Mesenteric fat pad (tissue), 1 donor: ENCODE measurements around the gene TMC1. TPM values are rescaled to one million over a fixed set of nuclear protein-coding genes. Genes with fewer than 3 reads are reported as not detected.
"Not testable (repeated sequence)": the region's sequence is repeated elsewhere in the genome, so short reads cannot be mapped to it uniquely, and the experiment has no call there.

ENCODE experiments used
- DNase-seq: peaks from one replicate; pipeline ENCODE4 v3.0.0-alpha.2; 2020; ENCODE audit warnings: low spot score
- total RNA-seq: library from RNA; stranded (reverse); fragmentation: NEBNext Ultra II Directional; extraction: Animal tissue kit (Norgen Biotek cat#: 25700); gene quantifications from one replicate; pipeline ENCODE4 v1.2.1, GENCODE V29; 2021
- donor health status: DM: yes; HTN: yes; CAD: no.

TMC1 gene
- total RNA-seq, 1 donor from 2014 or later, result 0.48 TPM

- no peak for DNase-seq
These were observed 336.9 kb downstream of the TMC1 start for GRCh38 chr9:72858089-72858912.

DNA sequence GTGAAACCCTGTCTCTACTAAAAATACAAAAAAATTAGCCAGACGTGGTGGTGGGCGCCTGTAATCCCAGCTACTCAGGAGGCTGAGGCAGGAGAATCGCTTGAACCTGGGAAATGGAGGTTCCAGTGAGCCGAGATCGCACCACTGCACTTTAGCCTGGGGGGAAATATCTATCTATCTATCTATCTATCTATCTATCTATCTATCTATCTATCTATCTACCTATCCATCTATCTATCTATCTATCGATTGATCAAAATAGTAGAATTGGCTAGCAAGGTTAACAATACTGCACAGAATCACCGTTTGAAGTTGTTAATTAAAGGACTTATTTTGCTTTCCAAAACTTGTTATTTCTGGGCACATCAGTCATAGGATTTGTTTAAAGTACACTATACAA, 341.4 kb downstream of the TMC1 start:
- DNase-seq, result not testable (repeated sequence)

GRCh38 chr9:72863456-72864094, 342.2 kb downstream of the TMC1 start:
- DNase-seq, result no peak

- DNase-seq, result no peak
These were observed 342.9 kb downstream of the TMC1 start for GRCh38 chr9:72864327-72864726.

DNA sequence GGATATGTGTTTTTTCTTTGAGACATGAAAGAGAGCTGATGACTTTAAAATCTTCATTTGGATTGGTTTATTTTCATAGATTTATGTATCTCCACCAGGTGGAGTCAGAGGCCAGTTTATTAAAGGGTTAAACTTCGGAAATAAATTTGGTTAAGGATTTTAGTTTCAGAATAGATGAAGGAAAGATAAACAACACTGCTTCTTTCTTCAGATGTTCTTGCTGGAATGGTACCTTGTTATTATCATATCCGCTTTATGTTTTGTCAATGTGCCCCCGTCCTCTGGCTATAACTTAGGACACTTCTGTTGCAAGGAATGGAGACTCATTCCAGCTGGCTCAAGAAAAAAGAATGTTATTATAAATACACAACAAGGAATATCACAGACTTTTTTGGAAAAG, 350.3 kb downstream of the TMC1 start:
- no peak for DNase-seq

GRCh38 chr9:72872718-72873117, 351.3 kb downstream of the TMC1 start:
- no peak for DNase-seq

GRCh38 chr9:72873456-72873855, 352.0 kb downstream of the TMC1 start:
- no peak for DNase-seq

- no peak for DNase-seq
These were observed 352.9 kb downstream of the TMC1 start for GRCh38 chr9:72874344-72874743.

- DNase-seq, result no peak
These were observed 353.8 kb downstream of the TMC1 start for GRCh38 chr9:72875221-72875620.

GRCh38 chr9:72880821-72881220, 359.4 kb downstream of the TMC1 start:
- no peak for DNase-seq

DNA sequence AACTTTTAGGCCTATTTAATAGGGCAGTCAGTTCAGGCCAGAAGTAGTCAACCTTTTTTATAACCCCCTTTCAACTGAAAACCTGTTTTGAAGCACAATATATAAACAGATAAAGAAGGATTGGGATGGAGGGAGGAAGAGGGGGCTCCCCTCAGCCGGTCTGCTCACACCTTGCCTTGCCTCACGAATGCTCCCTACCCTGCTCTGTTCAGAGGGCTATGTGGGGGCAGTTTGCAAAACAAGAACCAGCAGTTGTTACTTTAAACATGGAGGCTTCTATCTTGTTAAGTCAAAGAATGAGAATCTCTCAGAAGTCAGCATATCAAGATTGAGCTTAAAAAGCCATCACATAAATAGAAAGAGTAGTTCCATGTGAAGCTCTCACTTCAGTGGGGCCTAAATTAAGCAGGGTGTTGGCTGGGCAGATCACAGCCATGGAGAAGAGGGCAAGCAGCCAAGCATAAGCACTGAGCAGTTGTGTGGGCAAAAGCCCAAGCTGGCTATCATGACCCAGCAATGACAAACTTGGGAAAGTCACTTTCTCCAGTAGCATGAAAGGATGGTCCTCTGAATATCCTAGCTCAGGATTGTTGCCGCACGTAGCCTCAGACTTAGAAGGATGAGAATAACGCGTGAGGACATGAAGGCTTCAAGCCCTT, 360.8 kb downstream of the TMC1 start:
- no peak for DNase-seq

DNA sequence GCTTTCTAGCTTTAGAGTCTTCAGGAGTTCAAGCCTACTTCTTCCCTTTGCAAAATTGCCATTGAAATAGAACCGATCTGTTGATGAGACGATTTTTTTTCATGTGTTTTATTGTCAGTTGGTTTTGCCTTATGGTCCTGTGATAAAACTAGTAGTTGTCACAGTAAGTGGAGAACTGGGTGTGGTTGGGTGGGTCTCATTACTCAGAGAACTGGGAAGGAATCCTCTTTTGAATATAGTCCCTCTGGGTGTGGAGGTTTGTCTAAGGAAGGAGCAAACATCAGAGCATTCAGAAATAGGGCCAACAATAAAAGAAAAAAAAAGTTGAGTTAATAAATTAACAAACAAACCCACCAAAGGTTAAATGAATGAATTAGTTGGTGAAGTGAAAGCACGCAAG, 362.5 kb downstream of the TMC1 start:
- DNase-seq, result no peak

- no peak for DNase-seq
These were observed 363.1 kb downstream of the TMC1 start for GRCh38 chr9:72884508-72884907.

Other genes with a start within 250 kb of the TMC1 start
- gene ZFAND5, start 156.4 kb upstream of the TMC1 start, total RNA-seq, result 377 TPM